GM12874 (cell line): ENCODE measurements around the gene RNGTT.

Experiments used
- CTCF ChIP-seq: IDR thresholded peaks from 2 replicates; pipeline ENCODE4 v1.5.1; 2011; ENCODE audit warnings: low read depth, mild to moderate bottlenecking, control low read depth, low read length, moderate library complexity; ENCODE audit not compliant: insufficient read depth

Gene RNGTT

GRCh38 chr6:88808381-88808780 lies 155.0 kb downstream of the RNGTT start:
- TF ChIP-seq CTCF = no peak

- no peak for TF ChIP-seq CTCF
These were observed 155.8 kb downstream of the RNGTT start for GRCh38 chr6:88807622-88808021.

- no peak for TF ChIP-seq CTCF
These were observed 156.7 kb downstream of the RNGTT start for GRCh38 chr6:88806728-88807127.

GRCh38 chr6:88804701-88805100 lies 158.7 kb downstream of the RNGTT start:
- no peak for TF ChIP-seq CTCF

- no peak for TF ChIP-seq CTCF
These were observed 177.9 kb downstream of the RNGTT start for GRCh38 chr6:88785478-88785877.

- peak; percentile 70 for TF ChIP-seq CTCF
These were observed 182.6 kb downstream of the RNGTT start for GRCh38 chr6:88780714-88781389.

GRCh38 chr6:88775866-88776571 lies 187.4 kb downstream of the RNGTT start:
- no peak for TF ChIP-seq CTCF
